Activated CD4-positive, alpha-beta memory T cell treated with anti-CD3 and anti-CD28 coated beads, Interleukin-2, amount 10 ng/mL, durations not matched to agents 7 days and 5 days (primary cell): ENCODE results near the gene FRMD3. TPM values are rescaled to one million over a fixed set of nuclear protein-coding genes. Genes with fewer than 3 reads are reported as not detected.

Source experiments
- CTCF ChIA-PET: fragments of 350-600 bp; sonication (Branson Sonifier 250); formaldehyde crosslinking; loops from one replicate; lab custom pipeline; 2021; ENCODE audit warnings: antibody characterized with exemption, inconsistent platforms; lab: Charles Lee
- POLR2A ChIA-PET: fragments of 350-600 bp; sonication (Branson Sonifier 250); formaldehyde crosslinking; loops from one replicate; lab custom pipeline; 2021; ENCODE audit warnings: antibody characterized with exemption; lab: Charles Lee
- DNase-seq: peaks from one replicate; pipeline ENCODE4 v3.0.0-alpha.2; 2020
- H3K27ac Mint-ChIP-seq: one replicate; pipeline ENCODE4 v1.8.0; 2021; ENCODE audit warnings: mild to moderate bottlenecking, mixed read lengths
- H3K27me3 Mint-ChIP-seq: one replicate; pipeline ENCODE4 v1.8.0; 2021; ENCODE audit warnings: mixed read lengths
- H3K36me3 Mint-ChIP-seq: one replicate; pipeline ENCODE4 v1.8.0; 2021; ENCODE audit warnings: low read depth, mixed read lengths
- H3K4me1 Mint-ChIP-seq: one replicate; pipeline ENCODE4 v1.8.0; 2021; ENCODE audit warnings: mixed read lengths
- H3K4me3 Mint-ChIP-seq: one replicate; pipeline ENCODE4 v1.8.0; 2021; ENCODE audit warnings: mild to moderate bottlenecking, mixed read lengths
- H3K9me3 Mint-ChIP-seq: one replicate; pipeline ENCODE4 v1.8.0; 2021; ENCODE audit warnings: mixed read lengths
- total RNA-seq, 2 experiments: library from RNA; stranded (reverse); gene quantifications; one replicate each; pipeline ENCODE4 v1.2.3, GENCODE V29; 2021

The FRMD3 gene
- total RNA-seq, 2 experiments from 2014 or later: 0.23 to 0.30 TPM

DNA sequence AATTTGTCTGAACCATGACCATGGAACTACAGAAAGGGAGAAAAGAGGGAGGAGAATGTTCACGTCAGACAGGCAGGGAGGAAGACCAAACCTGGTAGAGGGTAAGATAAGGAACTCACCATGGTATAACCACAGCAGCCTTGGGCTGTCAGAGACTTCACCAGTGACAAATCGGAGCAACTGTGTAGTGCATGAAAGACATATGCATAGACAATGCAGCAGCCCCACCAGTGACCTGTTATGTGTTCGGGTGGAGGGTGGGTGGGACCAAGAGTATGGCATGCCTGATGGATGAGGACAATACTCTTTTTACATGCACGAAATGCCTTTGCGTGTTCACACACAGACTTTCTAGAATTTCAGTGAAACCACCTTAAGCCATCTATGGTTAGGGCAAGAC is 253.5 kb downstream of the FRMD3 start:
- H3K27ac Mint-ChIP-seq: no peak overlapping the region
- ChIA-PET POLR2A (no interaction called here), CTCF (no interaction called here)
- no peaks in the 10 kb centered on the region for H3K27me3 Mint-ChIP-seq
- H3K4me3 Mint-ChIP-seq: no peak overlapping the region
- no peaks in the 10 kb centered on the region for H3K9me3 Mint-ChIP-seq
- no peak for DNase-seq
- H3K36me3 Mint-ChIP-seq: no peaks in the 10 kb centered on the region
- H3K4me1 Mint-ChIP-seq: no peaks in the 10 kb centered on the region

DNA sequence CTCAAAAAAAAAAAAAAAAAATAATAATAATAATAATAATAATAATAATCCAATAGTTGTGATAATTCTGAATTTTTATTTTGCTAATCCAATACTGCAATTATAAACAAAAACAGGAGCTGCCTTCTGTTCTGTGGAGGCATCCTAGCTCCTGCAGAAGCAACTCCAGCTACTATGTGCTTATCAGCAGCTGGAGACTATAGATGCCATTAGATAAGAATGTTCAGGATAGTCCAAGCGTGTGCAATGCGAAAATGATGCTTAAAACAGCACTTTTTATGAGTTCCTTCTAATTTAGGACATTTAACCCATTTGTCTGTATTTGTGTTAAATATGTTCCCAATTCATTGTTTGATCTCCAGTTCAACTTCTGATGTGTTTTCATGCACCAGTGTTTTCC is 254.7 kb downstream of the FRMD3 start:
- ChIA-PET CTCF (no interaction called here), POLR2A (no interaction called here)
- Mint-ChIP-seq H3K9me3 (peaks cover 4% of the 10 kb centered on the region), H3K27me3 (no peaks in the 10 kb centered on the region), H3K36me3 (no peaks in the 10 kb centered on the region), H3K4me1 (no peaks in the 10 kb centered on the region), H3K27ac (no peak overlapping the region), H3K4me3 (no peak overlapping the region)
- DNase-seq: no peak

DNA sequence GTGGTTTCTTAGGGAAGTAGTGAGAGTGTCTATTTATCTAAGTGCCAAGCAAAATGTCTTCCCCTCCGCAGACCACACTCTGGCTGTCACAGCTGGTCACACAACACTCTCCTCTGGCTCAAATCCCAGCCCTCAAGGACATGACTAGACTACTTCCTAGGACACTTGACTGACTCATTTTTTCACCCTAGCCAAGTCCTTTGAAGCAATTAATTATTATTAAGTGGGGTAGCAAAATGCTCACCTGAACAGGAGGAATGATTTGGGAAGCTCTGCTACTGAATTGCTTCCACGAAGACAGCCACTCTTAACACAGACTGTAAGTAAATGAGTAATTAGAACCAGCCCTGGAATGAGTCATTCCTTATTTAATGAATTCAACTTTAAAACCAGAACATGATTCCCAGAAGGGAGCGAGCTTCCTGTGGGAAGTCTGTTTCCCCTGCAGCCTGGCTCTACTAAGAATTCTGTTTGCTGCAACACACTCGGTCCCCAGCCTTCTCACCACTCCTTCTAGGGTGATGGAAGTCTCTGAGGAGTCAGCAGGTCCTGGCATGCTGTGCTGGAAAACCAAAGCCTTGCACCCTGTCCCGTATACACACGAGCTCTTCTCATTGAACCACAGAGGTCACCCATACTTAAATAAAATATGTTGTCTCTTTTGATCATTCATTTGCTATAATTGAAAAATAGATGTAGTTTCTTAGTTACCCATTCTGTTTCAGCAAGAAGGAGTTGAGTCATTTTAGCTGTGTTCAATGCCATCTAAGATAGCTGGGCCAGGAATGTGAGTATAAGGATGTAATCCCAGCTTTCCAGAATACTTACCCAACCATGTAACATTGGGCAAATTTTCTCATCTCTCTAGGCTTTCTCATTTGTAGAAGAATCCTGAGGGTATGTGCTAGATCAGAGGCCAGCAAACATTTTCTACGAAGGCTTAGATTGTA is 256.6 kb downstream of the FRMD3 start:
- POLR2A ChIA-PET: no interaction called here
- no peaks in the 10 kb centered on the region for H3K36me3 Mint-ChIP-seq
- no peaks in the 10 kb centered on the region for H3K27me3 Mint-ChIP-seq
- no peak for DNase-seq
- H3K4me1 Mint-ChIP-seq: no peaks in the 10 kb centered on the region
- H3K4me3 Mint-ChIP-seq: no peak overlapping the region
- CTCF ChIA-PET: no interaction called here
- H3K9me3 Mint-ChIP-seq: peaks cover 4% of the 10 kb centered on the region
- H3K27ac Mint-ChIP-seq: no peak overlapping the region

DNA sequence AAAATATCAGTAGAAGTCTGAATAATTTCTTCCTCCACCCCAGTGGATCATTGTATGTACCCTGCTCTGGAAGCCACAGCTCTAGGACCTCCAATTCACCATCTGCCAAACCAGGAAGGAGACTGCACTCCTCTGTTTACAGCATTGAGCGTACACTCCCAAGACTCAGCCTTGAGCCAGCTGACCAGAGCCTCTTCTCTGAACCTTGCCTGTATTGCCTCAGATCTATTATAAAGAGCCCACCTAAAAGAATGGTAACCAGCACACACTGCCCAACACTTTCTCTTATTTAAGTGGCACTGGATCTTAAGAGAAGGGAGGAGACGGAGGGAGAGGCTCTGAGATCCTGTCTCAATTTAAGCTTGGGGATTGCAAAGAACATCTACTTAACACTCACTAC is 257.4 kb downstream of the FRMD3 start:
- CTCF ChIA-PET: no interaction called here

DNA sequence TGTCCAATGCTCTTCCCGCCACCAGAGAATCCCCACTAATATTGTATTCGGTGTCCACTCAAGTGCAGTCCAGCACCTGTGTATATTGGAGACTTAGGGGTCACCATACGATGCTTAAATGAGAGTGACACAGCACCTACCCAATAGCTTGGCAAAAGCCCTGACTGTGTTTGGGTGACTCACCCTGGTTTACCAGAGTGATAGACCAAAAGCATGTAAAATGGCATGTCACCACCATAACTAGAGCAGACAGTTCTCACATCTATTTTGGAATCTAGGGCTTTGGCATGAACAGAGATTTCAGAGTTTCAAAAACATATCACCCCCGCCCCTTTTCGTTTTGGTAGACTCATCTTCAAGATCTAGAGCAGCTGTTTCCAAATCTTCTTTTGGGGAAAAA is 257.9 kb downstream of the FRMD3 start:
- CTCF ChIA-PET: no interaction called here
- H3K36me3 Mint-ChIP-seq: no peaks in the 10 kb centered on the region

More for the DNA sequence above, 257.4 kb downstream of the FRMD3 start:
- Mint-ChIP-seq H3K27me3 (no peaks in the 10 kb centered on the region), H3K4me3 (no peak overlapping the region), H3K27ac (no peak overlapping the region), H3K36me3 (no peaks in the 10 kb centered on the region), H3K4me1 (no peaks in the 10 kb centered on the region), H3K9me3 (peaks cover 4% of the 10 kb centered on the region)
- no peak for DNase-seq
- POLR2A ChIA-PET: no interaction called here

DNA sequence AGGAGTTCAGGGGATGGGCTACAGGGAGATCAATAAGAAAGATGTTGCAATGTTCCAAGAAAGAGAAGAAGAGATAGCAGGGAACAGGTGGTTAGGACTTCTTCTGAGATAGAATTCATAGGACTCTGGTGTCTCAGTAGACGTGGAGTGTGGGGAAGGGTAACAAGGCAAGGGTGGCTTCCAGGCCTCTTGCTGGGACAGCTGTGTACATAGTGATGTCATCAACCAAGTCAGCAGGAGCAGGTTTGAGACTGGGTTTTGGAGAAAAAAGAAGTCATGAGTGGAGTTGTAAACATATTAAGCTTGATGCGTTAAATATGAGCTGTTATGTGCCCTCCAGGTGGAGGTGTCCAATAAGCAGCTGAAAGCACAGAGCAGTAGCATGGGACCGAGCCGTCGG is 263.4 kb downstream of the FRMD3 start:
- peaks cover 4% of the 10 kb centered on the region for H3K9me3 Mint-ChIP-seq
- no peak overlapping the region for H3K27ac Mint-ChIP-seq
- POLR2A ChIA-PET: no interaction called here
- no peaks in the 10 kb centered on the region for H3K4me1 Mint-ChIP-seq
- CTCF ChIA-PET: no interaction called here
- no peaks in the 10 kb centered on the region for H3K27me3 Mint-ChIP-seq
- H3K36me3 Mint-ChIP-seq: no peaks in the 10 kb centered on the region
- no peak for DNase-seq
- no peak overlapping the region for H3K4me3 Mint-ChIP-seq

More for the DNA sequence above, 257.9 kb downstream of the FRMD3 start:
- POLR2A ChIA-PET: no interaction called here
- no peak for DNase-seq
- Mint-ChIP-seq H3K27ac (no peak overlapping the region), H3K4me1 (no peaks in the 10 kb centered on the region), H3K27me3 (no peaks in the 10 kb centered on the region), H3K9me3 (peaks cover 4% of the 10 kb centered on the region), H3K4me3 (no peak overlapping the region)

DNA sequence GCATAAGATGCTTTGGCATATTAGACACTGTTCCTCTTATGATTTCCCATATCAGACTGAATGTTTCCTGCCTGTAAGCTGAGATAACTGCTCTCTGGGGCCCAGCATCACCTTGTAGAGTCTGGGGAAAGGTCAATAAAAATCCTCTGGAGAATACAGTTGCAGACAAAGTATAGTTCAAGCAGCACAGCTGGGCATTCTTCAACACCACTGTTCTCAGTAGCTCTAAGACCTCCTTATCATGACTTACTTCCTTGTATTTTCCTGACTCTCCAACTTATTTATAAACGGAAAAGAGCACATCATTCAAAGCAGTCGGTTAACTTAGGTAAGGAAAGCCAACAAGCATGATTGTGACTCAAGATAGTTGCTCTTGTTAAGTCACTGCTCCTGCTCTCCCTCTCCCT is 266.5 kb downstream of the FRMD3 start:
- no peaks in the 10 kb centered on the region for H3K9me3 Mint-ChIP-seq
- H3K27me3 Mint-ChIP-seq: no peaks in the 10 kb centered on the region
- no peaks in the 10 kb centered on the region for H3K4me1 Mint-ChIP-seq
- POLR2A ChIA-PET: no interaction called here
- CTCF ChIA-PET: no interaction called here
- no peaks in the 10 kb centered on the region for H3K36me3 Mint-ChIP-seq
- no peak overlapping the region for H3K4me3 Mint-ChIP-seq
- no peak overlapping the region for H3K27ac Mint-ChIP-seq
- no peak for DNase-seq

DNA sequence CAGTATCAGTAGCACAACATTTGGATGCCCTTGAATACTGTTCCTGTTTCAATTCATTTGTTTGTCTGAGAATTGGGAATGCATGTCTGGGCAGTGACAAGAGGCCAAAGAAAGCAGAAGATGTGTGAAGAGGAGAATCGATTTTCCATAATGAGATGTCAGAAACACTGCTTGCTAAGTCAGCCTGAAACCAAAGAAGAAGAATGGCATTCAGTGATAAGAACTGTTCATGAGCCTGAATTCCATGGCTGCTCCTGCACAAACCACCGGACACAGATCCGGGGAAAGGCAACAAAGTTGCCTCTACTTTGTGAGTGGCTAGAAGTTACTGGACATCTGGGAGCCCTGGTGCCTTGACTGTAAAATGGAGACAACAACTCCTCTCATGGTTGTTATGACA is 268.1 kb downstream of the FRMD3 start:
- DNase-seq: no peak
- Mint-ChIP-seq H3K4me3 (no peak overlapping the region), H3K27ac (no peak overlapping the region), H3K36me3 (no peaks in the 10 kb centered on the region), H3K9me3 (no peaks in the 10 kb centered on the region), H3K4me1 (no peaks in the 10 kb centered on the region), H3K27me3 (no peaks in the 10 kb centered on the region)
- POLR2A ChIA-PET: no interaction called here
- CTCF ChIA-PET: no interaction called here

DNA sequence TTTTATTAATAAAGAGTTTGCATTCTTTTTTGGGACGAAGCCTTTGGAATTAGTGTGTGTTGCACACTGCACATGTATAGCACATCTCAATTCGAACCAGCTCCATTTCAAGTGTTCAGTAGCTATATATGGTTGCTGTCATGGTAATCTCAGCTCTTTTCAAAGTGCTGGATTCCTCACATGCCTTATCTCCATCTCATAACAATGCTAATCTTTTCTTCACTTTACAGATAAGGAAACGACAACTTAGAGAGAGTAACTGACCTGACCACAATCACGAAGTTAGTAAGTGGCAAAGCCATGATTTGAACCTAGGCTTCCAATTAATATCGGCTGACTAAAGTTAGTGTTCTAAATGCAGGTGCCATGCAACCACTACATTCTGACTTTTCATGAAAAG is 270.5 kb downstream of the FRMD3 start:
- Mint-ChIP-seq H3K4me3 (no peak overlapping the region), H3K27ac (no peak overlapping the region), H3K9me3 (no peaks in the 10 kb centered on the region), H3K4me1 (no peaks in the 10 kb centered on the region), H3K27me3 (no peaks in the 10 kb centered on the region), H3K36me3 (no peaks in the 10 kb centered on the region)
- CTCF ChIA-PET: no interaction called here
- no peak for DNase-seq
- POLR2A ChIA-PET: no interaction called here

DNA sequence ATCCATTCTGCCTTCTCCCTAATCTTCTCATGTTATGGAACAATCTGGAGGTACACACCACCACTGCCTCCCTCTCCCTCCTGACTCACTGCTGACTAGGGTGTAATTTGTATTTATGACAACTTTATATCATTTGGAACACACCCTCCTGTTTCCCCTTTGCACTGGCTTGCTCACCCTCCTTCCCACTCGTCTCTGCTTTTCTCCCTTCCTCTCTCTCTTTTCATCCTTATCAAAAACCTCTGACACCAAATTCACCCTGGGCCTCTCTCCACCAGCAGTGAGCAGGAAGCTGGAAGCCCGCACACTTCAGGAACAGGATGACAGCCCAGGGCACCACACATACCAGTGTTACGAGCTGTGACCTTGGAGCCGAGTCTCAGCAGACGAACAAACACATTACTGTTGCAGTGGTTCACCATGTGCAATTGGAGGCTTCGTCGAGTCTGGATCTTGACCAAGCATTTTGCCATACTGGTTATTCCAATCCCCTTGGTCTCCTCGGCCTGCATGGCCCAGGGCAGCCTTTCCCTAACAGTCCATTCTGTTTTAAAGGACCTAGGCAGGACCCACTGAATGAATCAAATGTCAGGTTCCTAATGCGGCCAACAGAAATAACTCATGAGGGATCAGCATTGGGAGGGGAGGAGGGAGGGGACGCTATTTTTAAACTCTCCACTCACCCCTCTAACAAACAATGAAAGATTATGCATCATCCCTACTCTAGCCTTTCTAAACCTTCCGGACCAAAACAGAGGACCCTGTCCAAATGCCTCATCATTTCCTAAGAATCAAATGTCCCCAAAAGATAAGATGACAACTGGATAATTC is 271.3 kb downstream of the FRMD3 start:
- no peak for DNase-seq
- Mint-ChIP-seq H3K9me3 (no peaks in the 10 kb centered on the region), H3K4me3 (no peak overlapping the region), H3K27me3 (no peaks in the 10 kb centered on the region), H3K27ac (no peak overlapping the region), H3K36me3 (no peaks in the 10 kb centered on the region), H3K4me1 (no peaks in the 10 kb centered on the region)
- CTCF ChIA-PET: no interaction called here
- POLR2A ChIA-PET: no interaction called here

DNA sequence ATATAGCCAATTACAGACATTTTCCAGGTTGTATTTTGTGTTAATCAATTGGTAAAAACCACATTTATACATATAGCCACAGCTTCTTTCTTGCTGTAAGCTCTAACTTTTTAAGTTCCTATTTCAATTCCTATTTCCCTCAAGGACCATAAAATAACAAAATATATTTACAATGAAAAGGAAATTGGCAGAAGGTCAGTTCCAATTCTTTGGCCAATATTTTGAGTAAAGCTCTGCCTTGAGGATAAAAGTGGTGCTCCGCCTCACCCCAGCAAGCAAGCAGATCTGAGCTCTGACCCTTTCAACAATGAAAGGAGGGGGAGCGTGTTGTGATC is 271.9 kb downstream of the FRMD3 start:
- no peak overlapping the region for H3K4me3 Mint-ChIP-seq
- H3K4me1 Mint-ChIP-seq: no peaks in the 10 kb centered on the region
- H3K27ac Mint-ChIP-seq: no peak overlapping the region
- POLR2A ChIA-PET: no interaction called here
- H3K27me3 Mint-ChIP-seq: no peaks in the 10 kb centered on the region
- no peak for DNase-seq
- no peaks in the 10 kb centered on the region for H3K36me3 Mint-ChIP-seq
- no peaks in the 10 kb centered on the region for H3K9me3 Mint-ChIP-seq
- CTCF ChIA-PET: no interaction called here

DNA sequence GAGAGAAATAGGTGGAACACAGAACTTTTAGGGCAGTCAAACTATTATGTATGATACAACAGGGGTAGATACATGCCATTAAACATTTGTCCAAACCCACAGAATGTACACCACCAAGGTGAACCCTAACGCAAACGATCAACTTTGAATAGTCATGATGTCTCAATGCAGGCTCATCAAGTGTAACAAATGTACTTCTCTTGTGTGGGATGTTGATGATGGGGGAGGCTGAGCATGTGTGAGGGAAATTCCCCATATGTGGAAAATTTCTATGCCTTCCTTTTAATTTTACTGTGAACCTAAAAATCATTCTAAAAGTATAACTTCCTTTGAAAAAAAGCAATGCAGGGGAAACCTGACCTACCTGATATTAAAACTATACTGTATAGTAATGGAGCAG is 273.9 kb downstream of the FRMD3 start:
- Mint-ChIP-seq H3K9me3 (no peaks in the 10 kb centered on the region), H3K4me3 (no peak overlapping the region)

DNA sequence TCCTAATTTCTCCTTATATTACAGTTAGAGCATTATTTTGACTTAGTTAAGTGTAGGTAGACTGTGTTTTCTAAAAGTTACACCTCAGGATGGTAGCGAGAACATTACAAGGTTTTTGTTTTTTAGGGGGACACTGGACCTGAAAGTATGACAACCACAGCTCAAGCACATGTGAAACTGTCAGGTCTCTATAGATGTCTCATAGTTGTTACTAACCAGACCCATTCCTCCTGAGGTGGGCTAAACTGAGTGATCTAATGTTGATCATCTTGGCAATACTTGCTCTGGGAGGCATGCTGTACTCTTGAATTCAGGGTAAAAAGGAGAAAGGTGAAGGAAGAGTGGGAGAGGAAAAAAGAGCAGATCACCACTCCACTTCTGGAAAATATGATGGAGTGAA is 278.6 kb downstream of the FRMD3 start:
- ChIA-PET POLR2A (no interaction called here), CTCF (no interaction called here)
- Mint-ChIP-seq H3K27me3 (no peaks in the 10 kb centered on the region), H3K4me1 (no peaks in the 10 kb centered on the region), H3K9me3 (peaks cover 2% of the 10 kb centered on the region), H3K27ac (no peak overlapping the region), H3K4me3 (no peak overlapping the region), H3K36me3 (no peaks in the 10 kb centered on the region)
- DNase-seq: no peak

More for the DNA sequence above, 273.9 kb downstream of the FRMD3 start:
- no peak for DNase-seq
- H3K4me1 Mint-ChIP-seq: no peaks in the 10 kb centered on the region
- ChIA-PET CTCF (no interaction called here), POLR2A (no interaction called here)
- no peaks in the 10 kb centered on the region for H3K36me3 Mint-ChIP-seq
- no peak overlapping the region for H3K27ac Mint-ChIP-seq
- no peaks in the 10 kb centered on the region for H3K27me3 Mint-ChIP-seq
